Stromal cell of bone marrow (primary cell): Measurements from ENCODE around the gene TRHDE.
"Not testable (repeated sequence)": the region's sequence is repeated elsewhere in the genome, so short reads cannot be mapped to it uniquely, and the experiment has no call there.

Source experiments
- DNase-seq: peaks from one replicate; pipeline ENCODE4 v3.0.0-alpha.2; 2012; ENCODE audit warnings: low read depth

Gene TRHDE

GRCh38 chr12:72631926-72632685 lies 359.9 kb downstream of the TRHDE start:
- DNase-seq = no peak

- no peak for DNase-seq
Measured at GRCh38 chr12:72642706-72643105, 370.5 kb downstream of the TRHDE start.

GRCh38 chr12:72647139-72647538 lies 375.0 kb downstream of the TRHDE start:
- no peak for DNase-seq

GRCh38 chr12:72658615-72659014 lies 386.4 kb downstream of the TRHDE start:
- DNase-seq = no peak

GRCh38 chr12:72660174-72660573 lies 388.0 kb downstream of the TRHDE start:
- not testable (repeated sequence) for DNase-seq

- no peak for DNase-seq
Measured at GRCh38 chr12:72673853-72674252, 401.7 kb downstream of the TRHDE start.

- no peak for DNase-seq
Measured at GRCh38 chr12:72676556-72676955, 404.4 kb downstream of the TRHDE start.

GRCh38 chr12:72677139-72677538 lies 405.0 kb downstream of the TRHDE start:
- no peak for DNase-seq

GRCh38 chr12:72677846-72678245 lies 405.7 kb downstream of the TRHDE start:
- DNase-seq = no peak

GRCh38 chr12:72679147-72679757 lies 407.1 kb downstream of the TRHDE start:
- no peak for DNase-seq

GRCh38 chr12:72681028-72681427 lies 408.9 kb downstream of the TRHDE start:
- no peak for DNase-seq

GRCh38 chr12:72684491-72684890 lies 412.3 kb downstream of the TRHDE start:
- DNase-seq = no peak

GRCh38 chr12:72692338-72692737 lies 420.2 kb downstream of the TRHDE start:
- no peak for DNase-seq

- DNase-seq = no peak
Measured at GRCh38 chr12:72694193-72694592, 422.0 kb downstream of the TRHDE start.

- DNase-seq = no peak
Measured at GRCh38 chr12:72699362-72699761, 427.2 kb downstream of the TRHDE start.

GRCh38 chr12:72712025-72712424 lies 439.9 kb downstream of the TRHDE start:
- DNase-seq = not testable (repeated sequence)

- DNase-seq = no peak
Measured at GRCh38 chr12:72716221-72716620, 444.1 kb downstream of the TRHDE start.

GRCh38 chr12:72717036-72717435 lies 444.9 kb downstream of the TRHDE start:
- DNase-seq = no peak
